Activated naive CD4-positive, alpha-beta T cell treated with anti-CD3 and anti-CD28 coated beads, Interleukin-2, amount 50 U/mL, for 72 hours (primary cell): ENCODE results near the gene ATP6V0A1. TPM values are rescaled to one million over a fixed set of nuclear protein-coding genes. Genes with fewer than 3 reads are reported as not detected.
"Not testable (repeated sequence)": the region's sequence is repeated elsewhere in the genome, so short reads cannot be mapped to it uniquely, and the experiment has no call there.

Source experiments
- ATAC-seq, 2 donors: fragments of 150-1000 bp; cut with Tn5 transposase; 2 replicates each; pipeline ENCODE4 v1.10.0; 2021; ENCODE audit warnings: mild to moderate bottlenecking in 2 of 2, moderate library complexity in 2 of 2
- DNase-seq, 2 donors: peaks; one replicate each; pipeline ENCODE4 v3.0.0; 2021 to 2022; ENCODE audit warnings: low spot score in 2 of 2
- H3K27ac Mint-ChIP-seq, 2 donors: one replicate each; pipeline ENCODE4 v1.8.0; 2022; ENCODE audit warnings: mild to moderate bottlenecking in 2 of 2, mixed read lengths in 2 of 2
- H3K36me3 Mint-ChIP-seq, 2 donors: one replicate each; pipeline ENCODE4 v1.8.0; 2022; ENCODE audit warnings: mixed read lengths in 2 of 2
- H3K9me3 Mint-ChIP-seq, 2 donors: one replicate each; pipeline ENCODE4 v1.8.0; 2022; ENCODE audit warnings: mixed read lengths in 2 of 2
- total RNA-seq, 2 donors: library from RNA; stranded (reverse); gene quantifications; one replicate each; pipeline ENCODE4 v1.2.3, GENCODE V29; 2022

ATP6V0A1 gene
- total RNA-seq, 2 donors from 2014 or later = 14.9 to 25.5 TPM

GRCh38 chr17:42428141-42428944 is 30.3 kb upstream of the ATP6V0A1 start:
- Mint-ChIP-seq H3K27ac (no peak overlapping the region), H3K36me3 (no peaks in the 10 kb centered on the region)
- ATAC-seq = peak; percentile 66 to 73

GRCh38 chr17:42429726-42430447 is 28.8 kb upstream of the ATP6V0A1 start:
- ATAC-seq (no peak), DNase-seq (no peak)
- H3K27ac Mint-ChIP-seq = no peak overlapping the region
- no peaks in the 10 kb centered on the region for H3K9me3 Mint-ChIP-seq
- no peaks in the 10 kb centered on the region for H3K36me3 Mint-ChIP-seq

More at GRCh38 chr17:42428141-42428944, 30.3 kb upstream of the ATP6V0A1 start:
- no peaks in the 10 kb centered on the region for H3K9me3 Mint-ChIP-seq
- DNase-seq = peak in 1 of 2 donors; percentile 31

GRCh38 chr17:42431758-42432161 is 26.9 kb upstream of the ATP6V0A1 start:
- no peaks in the 10 kb centered on the region for H3K36me3 Mint-ChIP-seq
- ATAC-seq (no peak), DNase-seq (no peak)
- H3K9me3 Mint-ChIP-seq = no peaks in the 10 kb centered on the region
- no peak overlapping the region for H3K27ac Mint-ChIP-seq

- no peaks in the 10 kb centered on the region for H3K36me3 Mint-ChIP-seq
- ATAC-seq (no peak), DNase-seq (no peak)
- H3K9me3 Mint-ChIP-seq = no peaks in the 10 kb centered on the region
- H3K27ac Mint-ChIP-seq = no peak overlapping the region
Measured at GRCh38 chr17:42436391-42436790, 22.3 kb upstream of the ATP6V0A1 start.

- H3K36me3 Mint-ChIP-seq = no peaks in the 10 kb centered on the region
- no peak overlapping the region for H3K27ac Mint-ChIP-seq
- no peaks in the 10 kb centered on the region for H3K9me3 Mint-ChIP-seq
- peak in 1 of 2 donors; percentile 58 for ATAC-seq
- peak in 1 of 2 donors; percentile 50 for DNase-seq
Measured at GRCh38 chr17:42438600-42439567, 19.8 kb upstream of the ATP6V0A1 start.

GRCh38 chr17:42441371-42442195 is 17.1 kb upstream of the ATP6V0A1 start:
- no peak for DNase-seq
- no peaks in the 10 kb centered on the region for H3K36me3 Mint-ChIP-seq
- ATAC-seq = peak; percentile 52 to 81
- H3K9me3 Mint-ChIP-seq = no peaks in the 10 kb centered on the region
- peak overlapping the region in 1 of 2 donors; percentile 49 for H3K27ac Mint-ChIP-seq

GRCh38 chr17:42442196-42442565 is 16.5 kb upstream of the ATP6V0A1 start:
- no peaks in the 10 kb centered on the region for H3K36me3 Mint-ChIP-seq
- no peaks in the 10 kb centered on the region for H3K9me3 Mint-ChIP-seq
- DNase-seq (no peak), ATAC-seq (no peak)
- no peak overlapping the region for H3K27ac Mint-ChIP-seq

- H3K27ac Mint-ChIP-seq, H3K36me3 Mint-ChIP-seq, H3K9me3 Mint-ChIP-seq, DNase-seq, ATAC-seq: not testable (repeated sequence)
Measured at GRCh38 chr17:42449176-42449575, 9.5 kb upstream of the ATP6V0A1 start.

- DNase-seq, H3K9me3 Mint-ChIP-seq, H3K27ac Mint-ChIP-seq, H3K36me3 Mint-ChIP-seq, ATAC-seq: not testable (repeated sequence)
Measured at GRCh38 chr17:42449838-42450237, 8.8 kb upstream of the ATP6V0A1 start.

- not testable (repeated sequence) for H3K27ac Mint-ChIP-seq, DNase-seq, ATAC-seq, H3K36me3 Mint-ChIP-seq, H3K9me3 Mint-ChIP-seq
Measured at GRCh38 chr17:42451270-42451669, 7.4 kb upstream of the ATP6V0A1 start.

GRCh38 chr17:42453439-42453838 is 5.2 kb upstream of the ATP6V0A1 start:
- H3K9me3 Mint-ChIP-seq = no peaks in the 10 kb centered on the region
- ATAC-seq (no peak), DNase-seq (no peak)
- no peak overlapping the region for H3K27ac Mint-ChIP-seq
- H3K36me3 Mint-ChIP-seq = no peaks in the 10 kb centered on the region

- not testable (repeated sequence) for ATAC-seq, H3K9me3 Mint-ChIP-seq, DNase-seq, H3K27ac Mint-ChIP-seq, H3K36me3 Mint-ChIP-seq
Measured at GRCh38 chr17:42454987-42455386, 3.7 kb upstream of the ATP6V0A1 start.

GRCh38 chr17:42456223-42457106 is 2.2 kb upstream of the ATP6V0A1 start:
- no peaks in the 10 kb centered on the region for H3K9me3 Mint-ChIP-seq
- no peak for DNase-seq
- ATAC-seq = no peak
- peak overlapping the region; percentile 16 to 98 for H3K27ac Mint-ChIP-seq
- H3K36me3 Mint-ChIP-seq = peaks cover 0 to 5% of the 10 kb centered on the region in 2 donors

- peaks cover 0 to 5% of the 10 kb centered on the region in 2 donors for H3K36me3 Mint-ChIP-seq
- no peak for DNase-seq
- peak overlapping the region in 1 of 2 donors; percentile 98 for H3K27ac Mint-ChIP-seq
- no peak for ATAC-seq
- no peaks in the 10 kb centered on the region for H3K9me3 Mint-ChIP-seq
Measured at GRCh38 chr17:42457107-42457792, 1.4 kb upstream of the ATP6V0A1 start.
